Measurements from ENCODE around the gene GPRC5C.

The GPRC5C gene

DNA sequence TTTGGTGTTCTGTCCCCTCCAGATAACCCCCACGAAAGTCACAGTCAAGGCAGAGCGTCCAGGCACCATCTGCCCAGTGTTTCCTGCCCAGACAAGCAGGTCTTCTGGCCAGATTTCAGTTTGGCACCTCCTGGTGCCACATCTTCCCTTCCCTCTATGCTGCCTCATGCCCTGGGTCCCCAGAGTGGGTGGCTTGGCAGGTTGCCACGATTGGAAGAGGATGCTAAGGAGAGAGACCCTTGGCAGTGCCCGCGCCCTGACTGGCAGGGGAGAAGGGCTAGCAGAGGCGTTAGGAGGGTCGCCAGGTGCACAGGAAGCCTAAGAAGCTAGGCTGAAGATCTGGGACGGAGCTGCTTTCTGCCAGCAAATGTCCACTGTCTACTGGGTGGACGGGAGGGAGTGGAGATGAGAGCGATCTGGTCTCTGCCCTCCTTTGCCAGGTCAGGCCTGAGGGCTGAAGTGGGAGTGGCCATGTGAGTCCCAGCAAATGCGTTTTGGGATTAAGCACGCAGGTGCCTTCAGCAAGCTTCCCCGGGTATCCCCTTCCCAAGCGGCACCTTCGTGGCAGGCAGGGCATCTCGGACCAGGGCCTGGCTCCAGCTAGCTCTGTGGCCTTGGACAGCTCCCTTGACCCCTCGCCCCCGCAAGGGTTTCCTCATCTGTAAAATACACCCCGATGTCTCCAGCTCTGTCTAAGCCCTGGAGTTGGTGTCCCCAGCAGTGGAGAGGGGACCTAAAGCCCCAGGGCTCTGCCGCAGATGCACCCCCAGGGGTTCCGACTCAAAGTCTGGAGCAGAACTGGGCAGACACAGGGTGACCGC lies 21.2 kb downstream of the GPRC5C start:
- DNase-seq (ENCODE audit: low read depth in 2 of 2), result no peak

DNA sequence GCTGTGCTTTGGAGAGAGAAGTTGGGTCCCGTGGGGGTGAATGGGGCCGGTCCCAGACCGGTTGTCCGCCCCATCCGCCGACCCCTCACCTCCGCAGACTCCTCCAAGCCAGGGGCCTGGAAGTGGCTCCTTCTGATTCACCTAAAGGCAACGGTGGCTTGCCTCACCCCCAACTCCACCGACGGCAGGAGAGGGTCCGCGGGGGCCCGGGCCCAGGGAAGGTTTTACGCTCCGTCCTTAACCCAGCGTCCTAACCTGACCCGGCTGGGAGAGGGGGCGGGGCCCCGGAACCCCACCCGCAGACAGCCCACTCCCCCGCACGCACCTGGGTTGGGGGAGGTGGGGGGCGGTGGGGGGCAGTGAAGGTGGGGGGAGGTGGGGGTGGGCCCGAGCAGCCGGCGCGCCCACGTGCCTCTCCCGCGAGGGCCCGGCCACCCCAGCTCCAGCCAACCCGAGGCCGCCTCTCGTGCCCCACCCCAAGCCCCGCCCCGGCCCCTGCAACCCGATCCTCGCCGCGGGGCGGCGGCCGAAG lies 21.8 kb downstream of the GPRC5C start:
- no peak for DNase-seq (ENCODE audit: low read depth in 2 of 2)

DNA sequence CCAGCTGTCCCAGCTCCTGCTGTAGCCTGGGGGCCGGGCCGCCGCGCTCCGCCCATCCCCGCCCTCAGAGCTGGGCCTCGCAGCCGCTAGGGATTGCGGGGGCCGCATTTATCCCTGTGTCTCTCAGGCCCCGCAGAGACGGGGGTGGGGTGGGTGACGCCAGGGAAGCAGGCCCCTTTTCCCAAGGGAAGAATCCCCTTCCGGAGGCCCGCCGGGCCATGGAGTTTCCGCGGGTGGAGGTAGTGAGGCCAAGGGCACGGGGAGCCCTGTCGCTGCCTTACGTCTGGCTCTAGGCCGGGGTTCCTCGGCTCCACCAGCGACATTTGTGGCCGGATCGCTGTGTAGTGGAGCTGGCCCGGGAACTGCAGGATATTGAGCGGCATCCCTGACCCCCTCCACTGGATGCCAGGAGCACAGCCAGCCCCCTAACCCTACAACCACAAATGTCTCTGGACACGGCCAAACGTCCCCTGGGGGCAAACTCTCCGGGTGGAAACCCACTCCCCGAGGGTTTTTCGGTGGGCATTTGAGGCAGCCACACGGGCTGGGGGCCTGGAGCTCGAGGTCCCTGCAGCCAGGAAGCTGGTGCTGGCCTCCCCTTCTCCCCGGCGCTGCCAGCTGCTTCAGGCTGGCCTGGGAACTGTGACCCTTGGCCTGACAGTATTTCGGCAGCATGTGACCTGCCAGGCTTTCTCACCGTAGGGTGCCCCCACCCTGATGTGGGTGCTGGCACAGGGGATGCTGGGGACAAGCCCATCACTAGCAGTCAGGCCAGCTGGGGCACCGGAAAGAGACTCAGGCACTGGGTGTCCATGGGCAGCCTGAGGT lies 22.5 kb downstream of the GPRC5C start:
- peak; percentile 48 to 51 for DNase-seq (ENCODE audit: low read depth in 2 of 2)

DNA sequence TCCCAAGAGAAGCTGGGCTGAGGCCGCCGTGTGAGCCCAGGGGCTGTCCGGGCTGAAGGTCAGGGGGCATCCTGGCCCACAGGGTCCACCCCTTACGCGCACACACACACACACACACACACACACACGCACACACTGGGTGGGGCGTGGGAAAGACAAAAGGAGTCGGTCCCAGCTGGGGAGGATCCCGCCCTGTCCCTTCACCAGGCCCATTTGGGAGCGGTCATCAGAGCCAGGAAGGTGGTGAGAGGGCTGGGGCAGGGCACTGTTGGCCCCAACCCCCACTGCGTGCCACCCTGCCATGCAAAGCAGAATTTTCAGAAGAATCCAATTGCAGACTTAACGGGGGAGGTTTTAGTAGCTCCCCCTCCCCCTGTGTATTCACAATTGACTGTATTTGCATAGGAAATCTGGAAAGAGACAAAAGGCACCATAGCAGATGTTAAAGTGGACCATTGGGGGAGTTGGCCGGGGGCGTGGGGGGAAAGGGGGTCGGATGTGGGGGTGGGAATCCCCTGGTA lies 23.2 kb downstream of the GPRC5C start:
- DNase-seq (ENCODE audit: low read depth in 2 of 2), result no peak

DNA sequence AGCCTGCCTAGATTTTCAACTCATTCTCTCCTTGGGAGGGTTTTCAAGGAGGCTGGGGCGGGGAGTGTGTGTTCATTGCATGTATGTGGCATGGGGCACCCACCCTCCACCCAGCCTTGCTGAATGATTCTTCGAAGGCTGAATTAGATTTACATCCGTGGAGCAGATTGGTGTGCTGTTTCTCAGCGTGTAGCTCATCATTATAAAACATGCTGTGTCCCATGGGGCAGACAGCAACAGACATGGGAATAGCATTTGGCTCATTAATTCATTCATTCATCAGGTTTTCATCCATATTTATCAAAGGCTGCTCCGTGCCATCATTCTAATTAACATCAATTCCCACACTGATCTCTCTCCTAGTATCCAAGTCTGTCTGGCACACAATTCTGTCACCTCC lies 23.9 kb downstream of the GPRC5C start:
- DNase-seq (ENCODE audit: low read depth in 2 of 2), result no peak

DNA sequence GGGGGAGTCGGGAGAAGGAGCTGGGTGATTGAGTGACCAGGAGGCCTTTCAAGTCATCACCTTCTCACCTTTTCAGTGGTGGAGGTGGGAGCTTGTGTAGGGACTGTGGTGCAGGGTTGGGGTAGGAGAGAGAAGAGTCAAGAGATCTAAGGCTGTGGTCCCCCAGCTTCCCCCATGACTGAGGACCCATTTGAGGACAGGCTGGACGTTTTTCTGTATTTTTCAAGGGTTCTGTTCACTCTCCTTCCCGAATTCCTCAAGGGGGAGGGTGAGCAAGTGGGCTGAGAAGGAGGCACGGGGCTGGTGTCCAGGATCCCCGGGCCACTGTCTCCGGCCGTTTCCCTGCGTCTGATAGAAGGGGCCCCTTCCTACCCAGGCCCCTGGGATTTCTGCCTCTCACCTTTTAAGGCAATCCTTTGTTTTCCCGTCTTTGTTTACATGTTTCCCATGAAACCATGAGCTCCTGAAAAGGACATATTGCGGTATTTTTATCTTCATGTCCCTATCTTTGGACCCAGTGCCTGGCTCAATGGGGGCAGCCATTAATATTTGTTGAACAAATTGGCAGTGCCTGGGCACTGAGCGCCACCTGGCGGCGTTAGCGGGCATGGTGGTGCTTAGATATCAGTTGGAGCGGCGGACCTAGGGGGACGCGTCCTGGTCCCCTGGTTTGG lies 25.4 kb downstream of the GPRC5C start:
- peak; percentile 23 to 25 for DNase-seq (ENCODE audit: low read depth in 2 of 2)

DNA sequence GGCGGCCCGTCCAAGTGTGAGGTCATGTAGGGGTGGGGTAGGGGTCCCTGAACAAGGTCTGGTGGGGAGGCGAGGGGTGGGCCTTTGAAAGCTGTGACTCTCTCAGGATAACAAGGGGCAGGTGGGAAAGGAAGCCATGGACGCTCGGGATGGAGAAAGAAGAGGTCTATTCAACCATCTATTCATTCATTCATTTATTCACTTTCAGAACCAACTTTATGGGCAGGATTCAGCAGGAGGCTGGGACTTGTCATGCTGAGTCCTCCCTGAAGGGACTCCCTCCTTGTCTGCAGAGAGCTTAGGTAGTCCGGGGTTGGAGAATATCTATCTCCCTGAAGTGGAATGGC lies 25.9 kb downstream of the GPRC5C start:
- no peak for DNase-seq (ENCODE audit: low read depth in 2 of 2)

DNA sequence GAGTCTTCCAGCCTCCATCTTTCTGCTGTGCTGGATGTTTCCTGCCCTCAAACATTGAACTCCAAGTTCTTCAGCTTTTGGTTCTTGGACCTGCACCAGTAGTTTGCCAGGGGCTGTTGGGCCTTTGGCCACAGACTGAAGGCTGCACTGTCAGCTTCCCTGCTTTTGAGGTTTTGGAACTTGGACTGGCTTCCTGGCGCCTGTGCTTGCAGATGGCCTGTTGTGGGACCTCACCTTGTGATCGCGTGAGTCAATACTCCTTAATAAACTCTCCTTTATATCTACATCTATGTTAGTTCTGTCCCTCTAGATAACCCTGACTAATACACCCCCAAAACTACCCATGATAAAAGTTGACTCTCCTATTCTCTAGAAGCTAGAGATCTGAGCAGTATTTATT lies 26.9 kb downstream of the GPRC5C start:
- no peak for DNase-seq (ENCODE audit: low read depth in 2 of 2)

DNA sequence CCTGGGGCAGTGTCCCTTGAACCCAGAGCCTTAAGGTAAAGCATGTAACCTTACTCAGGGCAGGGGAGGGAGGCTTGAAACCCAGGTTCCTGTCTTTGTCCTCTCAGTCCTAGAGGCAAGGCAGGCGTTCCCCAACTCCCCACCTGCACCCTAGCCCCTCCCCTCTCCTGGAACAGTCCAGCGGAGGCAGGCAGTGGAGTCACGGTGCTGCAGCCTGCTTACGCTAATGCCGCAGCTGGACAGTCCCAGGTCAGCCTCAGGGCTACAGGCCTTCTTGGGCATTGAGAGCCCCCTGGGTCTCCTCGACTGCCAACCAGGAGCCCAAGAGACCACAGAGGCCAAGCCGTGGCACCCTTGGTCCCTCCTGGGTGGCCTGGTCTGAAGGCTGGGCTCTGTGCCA lies 27.7 kb downstream of the GPRC5C start:
- DNase-seq (ENCODE audit: low read depth in 2 of 2), result no peak

DNA sequence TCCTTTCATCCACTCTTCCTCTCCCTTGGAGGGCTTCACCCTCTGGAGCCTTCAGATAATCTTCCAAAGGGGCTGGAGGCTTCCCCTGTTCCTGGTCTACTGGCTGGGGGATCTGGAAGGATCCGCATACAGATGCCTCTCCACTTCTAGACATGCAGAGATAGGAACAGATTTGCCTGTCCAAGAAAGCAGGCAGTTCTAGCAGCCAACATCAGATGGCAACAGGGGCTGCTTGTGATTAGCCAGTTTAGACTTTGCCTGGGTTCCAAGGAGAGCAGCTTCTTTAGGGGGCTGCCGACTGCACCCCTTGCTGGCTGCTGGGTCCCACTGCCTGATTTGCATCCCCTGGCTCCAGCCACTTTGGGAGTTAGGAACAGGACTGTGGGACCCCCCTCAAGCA lies 28.4 kb downstream of the GPRC5C start:
- no peak for DNase-seq (ENCODE audit: low read depth in 2 of 2)

DNA sequence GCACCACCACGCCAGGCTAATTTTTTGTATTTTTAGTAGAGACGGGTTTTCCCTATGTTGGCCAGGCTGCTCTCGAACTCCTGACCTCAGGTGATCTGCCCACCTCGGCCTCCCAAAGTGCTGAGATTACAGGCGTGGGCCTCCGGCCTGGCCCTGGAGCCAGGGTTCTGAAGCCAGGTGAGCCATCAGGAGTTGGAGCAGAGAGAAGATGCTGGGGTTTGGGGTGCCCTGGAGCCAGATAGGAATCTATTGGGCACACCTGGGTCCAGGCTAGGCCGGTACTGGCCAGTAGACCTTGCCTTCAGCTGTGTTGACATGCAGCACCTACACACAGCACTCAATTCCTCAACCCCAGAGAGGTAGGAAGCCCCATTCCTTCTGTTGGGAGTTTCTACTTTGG lies 29.1 kb downstream of the GPRC5C start:
- no peak for DNase-seq (ENCODE audit: low read depth in 2 of 2)

DNA sequence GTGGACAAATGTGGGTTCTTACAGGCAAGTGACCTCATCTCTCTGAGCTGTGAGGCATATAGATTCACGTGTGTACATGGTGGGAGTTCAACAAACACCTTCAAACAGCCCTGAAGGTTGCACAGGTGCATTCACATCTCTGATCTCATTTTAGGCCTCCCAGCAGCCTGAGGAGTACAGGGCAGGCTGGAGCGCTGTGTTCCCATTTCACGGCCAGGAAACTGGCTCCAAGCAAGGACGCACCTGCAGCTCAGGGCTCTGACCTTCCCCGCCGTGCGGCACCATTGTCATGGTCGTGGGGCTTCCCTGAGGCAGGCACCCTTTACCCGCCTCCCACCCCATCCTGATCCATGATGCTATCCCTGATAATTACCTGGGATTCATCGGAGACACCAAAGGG lies 29.7 kb downstream of the GPRC5C start:
- DNase-seq (ENCODE audit: low read depth in 2 of 2), result no peak

DNA sequence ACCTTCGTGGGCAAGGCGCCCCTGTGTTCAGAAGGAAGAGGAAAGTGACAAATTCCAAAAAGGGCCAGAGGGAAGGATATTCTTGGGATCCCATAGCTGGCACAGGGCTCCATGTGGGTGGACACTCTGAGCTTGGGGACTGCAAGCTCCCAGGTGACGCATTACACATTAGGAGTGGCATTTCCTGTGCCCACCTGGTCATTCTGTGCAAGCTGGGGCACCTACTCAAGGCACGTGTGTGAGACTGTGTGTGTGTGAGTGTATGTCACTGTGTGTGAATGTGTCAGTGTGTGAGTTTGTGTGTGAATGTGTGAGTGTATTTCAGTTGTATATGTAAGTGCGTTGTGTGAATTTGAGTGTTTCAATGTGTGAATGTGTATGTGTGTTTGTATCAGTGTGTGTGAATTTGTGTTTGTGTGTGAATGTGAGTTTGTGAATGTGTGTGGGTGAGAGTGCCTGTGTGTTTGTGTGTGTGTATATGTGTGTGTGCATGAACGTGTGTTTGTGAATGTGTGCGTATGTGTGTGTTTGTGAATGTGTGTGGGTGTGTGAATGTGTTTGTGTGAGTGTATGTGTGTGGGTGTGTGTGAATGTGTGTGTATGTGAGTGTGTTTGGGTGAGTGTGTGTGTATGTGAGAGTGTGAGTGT lies 33.0 kb downstream of the GPRC5C start:
- DNase-seq (ENCODE audit: low read depth in 2 of 2), result no peak

DNA sequence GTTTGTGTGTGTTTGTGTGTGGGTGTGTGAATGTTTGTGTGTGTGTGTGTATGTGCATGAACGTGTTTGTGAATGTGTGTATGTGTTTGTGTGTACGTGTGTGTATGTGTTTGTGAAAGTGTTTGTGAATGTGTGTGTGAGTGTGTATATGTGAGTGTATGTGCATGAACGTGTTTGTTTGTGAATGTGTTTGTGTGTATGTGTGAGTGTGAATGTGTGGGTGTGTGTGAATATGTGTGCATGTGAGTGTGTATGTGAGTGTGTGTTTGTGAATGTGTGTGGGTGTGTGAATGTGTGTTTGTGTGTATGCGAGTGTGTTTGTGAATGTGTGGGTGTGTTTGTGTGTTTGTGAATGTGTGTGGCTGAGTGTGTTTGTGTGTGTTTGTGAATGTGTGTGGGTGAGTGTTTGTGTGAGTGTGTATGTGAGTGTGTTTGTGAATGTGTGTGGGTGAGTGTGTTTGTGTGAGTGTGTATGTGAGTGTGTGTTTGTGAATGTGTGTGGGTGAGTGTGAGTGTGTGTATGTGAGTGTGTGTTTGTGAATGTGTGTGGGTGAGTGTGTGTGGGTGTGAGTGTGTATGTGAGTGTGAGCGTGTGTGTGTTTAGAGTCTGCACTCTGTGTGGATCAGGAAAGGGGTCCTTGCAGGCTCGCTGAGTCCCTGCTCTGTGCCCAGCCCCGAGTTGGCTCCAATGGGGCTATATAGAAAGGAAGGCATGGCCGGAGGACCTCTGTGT lies 33.7 kb downstream of the GPRC5C start:
- DNase-seq (ENCODE audit: low read depth in 2 of 2), result no peak

DNA sequence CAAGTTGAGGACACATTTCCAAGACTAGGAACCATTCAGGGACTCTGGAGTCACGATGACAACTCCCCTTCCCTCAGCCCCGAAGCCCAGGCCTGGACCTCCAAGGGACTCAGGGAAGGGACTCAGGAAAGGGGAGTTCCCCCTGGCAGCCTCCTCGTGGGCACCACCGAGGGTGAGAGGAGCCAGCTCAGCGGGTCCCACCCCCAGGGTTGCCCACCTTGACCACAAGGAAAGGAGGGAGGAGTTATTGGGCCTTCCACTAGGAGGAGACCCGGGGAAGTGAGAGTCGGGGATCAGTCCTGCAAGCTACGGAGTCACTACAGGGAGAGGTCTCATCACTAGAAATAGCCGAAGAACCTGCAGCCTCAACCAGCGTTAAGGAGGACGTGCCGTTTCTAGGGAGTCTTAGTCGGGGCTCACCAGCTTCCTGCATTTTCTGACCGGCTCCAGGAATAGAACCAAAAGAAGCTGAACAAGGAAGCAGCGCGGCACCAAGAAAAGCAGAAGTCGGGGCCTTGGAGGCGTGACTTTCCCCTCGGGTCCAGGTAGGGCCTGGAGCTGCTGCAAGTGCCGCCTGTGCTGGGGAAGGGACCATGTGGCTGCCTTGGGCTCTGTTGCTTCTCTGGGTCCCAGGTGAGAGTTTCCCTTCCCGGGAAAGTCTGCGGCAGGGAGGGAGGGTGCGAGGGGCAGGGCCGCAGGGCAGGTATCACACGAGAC lies 34.4 kb downstream of the GPRC5C start, which contains the start of gene CD300A:
Gene CD300A (plus strand): TSS at position 524 of the 717 bp plus-strand sequence. CDS start 70 bp downstream, at position 594.
- DNase-seq (ENCODE audit: low read depth in 2 of 2), result no peak

DNA sequence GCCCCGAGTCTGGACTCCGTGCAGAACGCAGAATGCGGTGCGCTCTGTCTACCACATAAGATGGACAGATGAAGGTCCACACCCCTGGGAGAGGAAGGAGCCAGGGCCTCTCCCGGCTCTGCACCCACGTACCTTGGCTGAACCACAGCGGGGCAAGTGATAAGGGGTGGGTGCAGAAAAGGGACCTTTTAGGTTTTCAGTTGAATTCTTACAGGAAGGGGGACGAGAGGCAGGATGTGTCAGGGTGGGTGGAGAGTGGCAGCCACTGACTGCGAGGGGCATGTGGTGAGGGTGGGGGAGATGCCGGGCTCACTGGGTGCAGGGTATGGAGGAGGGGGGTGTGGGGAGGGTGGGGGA lies 34.9 kb downstream of the GPRC5C start:
- no peak for DNase-seq (ENCODE audit: low read depth in 2 of 2)

DNA sequence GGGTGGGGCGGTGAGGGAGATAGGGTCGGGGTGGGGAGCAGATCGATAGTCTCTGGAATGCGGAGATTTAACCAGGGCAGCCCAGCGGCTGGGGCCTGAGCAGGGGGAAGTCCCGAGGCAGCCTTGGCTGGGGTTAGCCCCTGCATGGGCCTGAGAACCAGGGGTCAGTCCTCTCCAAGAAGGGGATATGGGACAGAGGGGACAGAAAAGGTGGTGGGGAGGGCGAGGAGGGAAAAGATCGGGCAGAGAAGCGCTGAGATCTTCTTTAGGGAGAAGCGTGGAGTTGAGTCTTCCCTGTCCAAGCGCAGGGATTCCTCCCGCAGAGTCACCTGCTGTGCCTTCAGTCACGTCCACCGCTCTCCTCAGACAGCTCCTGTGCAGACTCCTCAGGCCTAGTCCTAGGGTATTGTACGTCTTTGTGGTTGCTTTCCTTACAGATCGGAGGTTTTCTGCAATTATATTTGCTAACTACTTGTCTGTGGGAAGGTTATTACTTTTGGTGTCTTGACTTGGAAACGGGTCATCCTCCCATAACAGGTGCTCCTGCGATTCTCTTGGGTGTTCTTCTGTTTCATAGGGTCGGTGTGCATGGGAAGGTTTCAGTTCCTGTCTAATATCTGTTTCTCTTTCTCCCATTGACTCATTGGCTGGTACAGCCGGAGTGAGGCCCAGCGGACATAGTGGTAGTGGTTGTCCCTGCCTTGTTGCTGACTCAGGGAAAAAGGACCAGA lies 35.5 kb downstream of the GPRC5C start:
- DNase-seq (ENCODE audit: low read depth in 2 of 2), result no peak

DNA sequence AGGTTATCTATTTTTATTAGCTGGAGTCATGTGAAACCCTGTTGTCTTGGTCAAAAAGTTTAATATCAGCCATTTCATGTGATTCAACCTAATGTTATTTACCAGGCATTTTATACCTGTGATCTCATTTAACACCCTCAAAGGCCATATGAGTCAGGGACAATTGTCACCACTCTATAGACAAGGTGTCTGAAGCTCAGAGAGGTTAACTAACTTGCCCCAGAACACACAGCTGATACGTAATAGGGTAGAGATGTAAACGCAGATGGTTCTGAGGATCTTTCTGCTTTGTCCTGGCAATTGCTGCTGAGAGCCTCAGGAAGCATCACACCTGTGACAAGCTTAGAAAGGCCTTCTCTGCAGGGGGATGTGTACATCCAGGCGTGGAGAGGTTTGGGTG lies 39.5 kb downstream of the GPRC5C start:
- no peak for DNase-seq (ENCODE audit: low read depth in 2 of 2)

DNA sequence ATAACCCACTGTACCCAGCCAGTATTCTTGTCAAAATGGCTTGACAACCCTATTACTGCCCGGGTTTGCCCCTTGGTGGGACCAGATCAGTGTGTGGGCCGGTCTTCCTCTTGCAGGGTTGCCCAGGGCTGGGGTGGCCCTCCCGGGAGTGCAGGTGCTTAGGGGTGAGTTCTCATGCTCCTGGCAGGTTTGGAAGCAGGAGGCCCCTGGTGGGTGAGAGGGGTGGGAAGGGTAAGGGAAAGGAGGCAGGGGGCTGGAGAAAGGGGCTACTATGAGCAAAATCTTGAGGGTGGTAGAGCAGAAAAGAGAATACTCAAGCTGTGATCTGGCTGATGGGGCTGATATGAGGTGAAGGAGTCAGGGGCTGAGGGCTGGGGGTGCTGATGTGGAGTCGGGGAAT lies 41.0 kb downstream of the GPRC5C start:
- no peak for DNase-seq (ENCODE audit: low read depth in 2 of 2)

DNA sequence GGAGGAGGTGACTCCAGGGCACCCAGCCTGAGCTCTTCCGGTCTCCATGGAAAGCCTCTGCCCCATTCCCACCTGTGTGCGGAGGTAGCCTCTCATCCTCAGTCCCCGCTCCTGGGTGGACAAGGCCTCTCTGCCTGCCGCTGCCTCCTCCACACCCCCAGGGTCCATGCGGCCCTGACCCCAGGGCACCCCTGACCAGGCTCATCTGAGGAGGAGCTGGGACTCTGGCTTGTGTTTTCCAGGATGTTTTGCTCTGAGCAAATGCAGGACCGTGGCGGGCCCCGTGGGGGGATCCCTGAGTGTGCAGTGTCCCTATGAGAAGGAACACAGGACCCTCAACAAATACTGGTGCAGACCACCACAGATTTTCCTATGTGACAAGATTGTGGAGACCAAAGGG lies 41.4 kb downstream of the GPRC5C start:
- DNase-seq (ENCODE audit: low read depth in 2 of 2), result no peak

Measured in fibroblast of skin of left quadriceps (primary cell).